Brain microvascular endothelial cell (primary cell): ENCODE data around the gene HOXB8.

Experiments used
- DNase-seq: peaks from one replicate; pipeline ENCODE4 v3.0.0-alpha.2; 2020
- H3K27ac ChIP-seq: fragments of 250-450 bp; sonication (Bioruptor Pico); 2 replicates; pipeline ENCODE4 v1.5.1; 2020; ENCODE audit warnings: mild to moderate bottlenecking, moderate library complexity
- H3K27me3 ChIP-seq: fragments of 250-450 bp; sonication (Bioruptor Pico); replicated peaks from 2 replicates; pipeline ENCODE4 v1.5.1; 2020; ENCODE audit warnings: mild to moderate bottlenecking
- H3K36me3 ChIP-seq: fragments of 250-450 bp; sonication (Bioruptor Pico); replicated peaks from 2 replicates; pipeline ENCODE4 v1.5.1; 2020; ENCODE audit warnings: mild to moderate bottlenecking
- H3K4me3 ChIP-seq: 2 replicates; pipeline ENCODE4 v1.5.1; 2011; ENCODE audit warnings: low read depth, mild to moderate bottlenecking, control low read depth, low read length, moderate library complexity
- CTCF ChIP-seq: IDR thresholded peaks from 2 replicates; pipeline ENCODE4 v1.5.1; 2011; ENCODE audit warnings: low read depth, mild to moderate bottlenecking, moderate library complexity, low read length, control low read depth, inconsistent platforms; ENCODE audit errors: missing control alignments
- in situ Hi-C: cut with HindIII; loops from 2 replicates; pipeline ENCODE4 v1.10.0; 2017; ENCODE audit warnings: low sequenced_read_pairs, low pct_ligation_motif_present

Gene HOXB8

DNA sequence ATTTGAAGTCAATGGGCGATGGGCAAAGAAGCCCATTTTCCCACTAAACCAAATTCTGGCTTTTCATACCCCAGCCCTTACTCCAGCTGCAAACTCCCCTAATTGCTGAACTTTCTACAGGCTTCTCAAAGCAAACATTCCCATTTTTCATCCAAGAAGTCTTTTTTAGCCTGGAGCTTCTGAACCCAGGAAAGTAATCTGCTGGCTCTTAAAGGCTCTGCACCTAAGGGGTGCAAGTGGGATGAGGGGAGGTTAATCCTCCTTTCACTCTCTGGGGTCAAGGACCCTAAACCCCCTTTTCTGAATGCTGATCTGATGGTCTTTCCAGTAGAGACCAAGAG is 6.6 kb downstream of the HOXB8 start:
- TF ChIP-seq CTCF, result no peak
- Histone ChIP-seq H3K27me3 (peaks cover 92% of the 10 kb centered on the region), H3K36me3 (no peaks in the 10 kb centered on the region), H3K4me3 (no peak overlapping the region), H3K27ac (no peak overlapping the region)
- in situ Hi-C loops, result no loop called here
- DNase-seq, result no peak

DNA sequence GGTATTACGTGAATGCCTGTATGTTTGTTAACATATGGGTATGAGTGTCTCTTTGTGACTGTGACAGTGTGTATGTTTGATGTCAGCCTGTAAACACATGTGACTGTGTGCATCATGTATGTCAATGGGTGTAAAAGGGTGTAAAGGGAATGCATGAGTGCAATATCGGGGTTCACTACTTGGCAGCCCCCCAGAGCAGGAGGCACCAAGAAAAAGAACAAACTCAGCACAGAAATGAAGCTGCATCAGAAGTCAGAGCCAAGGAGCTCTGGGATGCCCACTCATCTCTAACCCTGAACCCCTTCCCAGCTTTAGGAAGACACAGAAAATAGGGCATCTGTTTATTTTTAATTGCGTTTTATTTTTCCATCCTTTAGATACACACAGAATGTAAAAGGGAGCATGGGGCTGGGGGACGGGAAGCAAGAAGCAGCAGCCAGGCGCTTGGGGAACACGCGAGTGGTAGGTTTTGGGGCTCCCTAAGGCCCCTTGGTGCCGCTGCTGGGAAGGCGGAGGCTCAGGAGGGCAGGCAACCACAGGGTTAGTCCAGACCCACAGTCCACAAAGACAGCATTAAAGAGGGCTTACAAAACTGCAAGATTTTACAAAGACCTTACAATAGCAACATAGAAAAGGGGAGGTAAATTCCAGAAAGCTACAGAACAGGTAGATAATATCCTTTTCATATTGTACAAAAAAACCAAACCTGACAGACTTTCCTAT is 8.0 kb downstream of the HOXB8 start:
- in situ Hi-C loops, result no loop called here
- TF ChIP-seq CTCF, result no peak
- Histone ChIP-seq H3K27me3 (peaks cover 95% of the 10 kb centered on the region), H3K4me3 (no peak overlapping the region), H3K27ac (no peak overlapping the region), H3K36me3 (no peaks in the 10 kb centered on the region)
- DNase-seq, result no peak

GRCh38 chr17:48605991-48606891 is 8.9 kb downstream of the HOXB8 start:
- no peak overlapping the region for H3K4me3 ChIP-seq
- in situ Hi-C loops, result no loop called here
- peaks cover 97% of the 10 kb centered on the region for H3K27me3 ChIP-seq
- no peak overlapping the region for H3K27ac ChIP-seq
- no peak for TF ChIP-seq CTCF
- no peaks in the 10 kb centered on the region for H3K36me3 ChIP-seq
- no peak for DNase-seq

GRCh38 chr17:48605409-48605919 is 9.6 kb downstream of the HOXB8 start:
- H3K27me3 ChIP-seq, result peaks cover 97% of the 10 kb centered on the region
- DNase-seq, result no peak
- H3K27ac ChIP-seq, result no peak overlapping the region
- in situ Hi-C loops, result no loop called here
- no peak overlapping the region for H3K4me3 ChIP-seq
- H3K36me3 ChIP-seq, result no peaks in the 10 kb centered on the region
- TF ChIP-seq CTCF, result no peak

GRCh38 chr17:48604770-48605329 is 10.2 kb downstream of the HOXB8 start, which contains the start of gene HOXB6:
HOXB6 (minus strand) TSS chr17:48604986; CDS start chr17:48598150, 6,836 bp downstream.
- H3K27me3 ChIP-seq, result peaks cover 97% of the 10 kb centered on the region
- TF ChIP-seq CTCF, result no peak
- H3K4me3 ChIP-seq, result peak within 1 kb of the TSS; percentile 47

More at GRCh38 chr17:48604770-48605329, 10.2 kb downstream of the HOXB8 start, which contains the start of gene HOXB6:
- in situ Hi-C loops, result no loop called here
- Histone ChIP-seq H3K36me3 (no peaks in the 10 kb centered on the region), H3K27ac (no peak within 1 kb of the TSS)
- DNase-seq, result no peak
